UCSD-AML1 (cell line): Measurements from ENCODE around the gene BRD9.
"Not testable (repeated sequence)": the region's sequence is repeated elsewhere in the genome, so short reads cannot be mapped to it uniquely, and the experiment has no call there.

Experiments
- DNase-seq: peaks from one replicate; lab custom pipeline; 2025; ENCODE audit not compliant: unreplicated experiment; lab: John Stamatoyannopoulos, UW

BRD9 gene

DNA sequence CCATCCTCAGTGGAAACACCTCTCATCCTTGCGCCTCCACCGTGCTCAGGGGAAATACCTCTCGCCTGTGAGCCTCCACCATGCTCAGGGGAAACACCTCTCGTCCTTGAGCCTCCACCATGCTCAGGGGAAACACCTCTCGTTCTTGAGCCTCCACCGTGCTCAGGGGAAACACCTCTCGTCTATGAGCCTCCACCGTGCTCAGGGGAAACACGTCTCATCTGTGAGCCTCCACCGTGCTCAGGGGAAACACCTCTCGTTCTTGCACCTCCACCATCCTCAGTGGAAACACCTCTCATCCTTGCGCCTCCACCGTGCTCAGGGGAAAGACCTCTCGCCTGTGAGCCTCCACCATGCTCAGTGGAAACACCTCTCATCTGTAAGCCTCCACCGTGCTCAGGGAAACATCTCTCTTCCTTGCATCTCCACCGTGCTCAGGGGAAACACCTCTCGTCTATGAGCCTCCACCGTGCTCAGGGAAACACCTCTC, 46.0 kb downstream of the BRD9 start:
- DNase-seq: not testable (repeated sequence)

DNA sequence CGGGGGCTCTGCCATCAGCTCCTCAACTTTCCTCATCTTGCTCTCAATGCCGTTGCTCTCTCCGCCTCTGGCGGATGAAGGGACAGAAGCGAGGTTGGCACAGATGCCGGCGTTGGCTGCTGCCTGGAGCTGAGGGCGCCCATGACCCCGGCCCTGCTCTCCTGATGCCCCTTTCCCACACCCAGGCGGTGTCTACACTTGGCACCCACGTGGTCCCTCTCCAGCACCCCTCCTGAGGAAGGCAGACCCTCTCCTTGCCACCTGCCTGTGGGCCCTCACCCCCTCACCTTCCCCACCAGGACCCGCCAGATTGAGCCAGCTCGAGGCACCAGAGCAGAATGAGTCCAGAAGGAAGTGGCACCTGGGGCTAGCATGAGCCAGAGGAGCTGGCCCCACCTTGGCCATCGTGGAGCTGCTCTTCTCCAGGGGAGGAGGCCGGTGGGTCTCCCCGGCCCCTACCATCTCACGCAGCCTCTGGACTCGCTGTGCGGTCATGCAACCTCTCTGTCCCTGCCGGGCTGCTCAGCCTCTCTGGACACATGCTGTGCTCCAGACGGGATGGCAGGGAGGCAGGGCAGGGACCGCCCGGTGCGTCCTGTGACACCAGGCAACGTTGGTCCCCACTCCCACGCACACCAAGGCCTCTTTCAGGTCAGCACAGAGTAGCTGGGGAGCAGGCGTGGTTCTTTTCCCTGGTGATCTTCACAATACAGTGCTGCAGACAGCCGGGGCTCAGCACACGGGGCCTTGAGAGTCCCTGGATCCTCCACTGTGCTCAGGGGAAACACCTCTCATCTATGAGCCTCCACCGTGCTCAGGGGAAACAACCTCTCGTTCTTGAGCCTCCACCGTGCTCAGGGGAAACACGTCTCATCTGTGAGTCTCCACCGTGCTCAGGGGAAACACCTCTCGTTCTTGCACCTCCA, 46.7 kb downstream of the BRD9 start:
- not testable (repeated sequence) for DNase-seq

DNA sequence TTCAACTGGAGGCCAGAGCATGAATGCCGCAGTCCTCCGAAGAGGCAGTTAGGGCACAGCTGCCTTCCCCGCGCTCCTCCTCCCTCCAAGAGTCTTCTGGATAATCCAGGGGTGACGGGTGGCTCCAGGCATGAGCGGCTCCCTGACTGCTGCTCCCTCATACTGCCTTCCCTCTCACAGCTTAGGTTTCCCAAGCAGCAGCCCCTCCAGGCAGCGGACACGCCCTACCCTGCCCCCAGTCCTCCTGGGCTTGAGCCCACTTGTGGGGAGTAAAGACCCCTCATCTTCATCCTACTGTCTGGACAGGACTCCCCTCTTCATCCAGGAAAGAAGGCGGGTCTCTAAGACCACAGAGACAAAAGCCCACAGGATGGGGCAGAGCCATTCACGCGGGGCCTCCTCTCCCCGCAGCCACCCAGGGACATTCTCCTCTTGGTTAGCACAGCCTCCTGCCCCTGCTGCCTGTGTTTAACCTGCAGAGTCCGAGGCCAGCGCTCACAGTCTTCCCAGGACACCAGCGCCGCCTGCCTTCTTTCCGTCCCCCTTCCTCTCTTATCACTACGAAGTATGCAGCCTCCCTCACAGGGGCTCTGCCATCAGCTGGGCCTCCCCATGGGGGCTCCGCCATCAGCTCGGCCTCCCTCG, 47.4 kb downstream of the BRD9 start:
- not testable (repeated sequence) for DNase-seq

DNA sequence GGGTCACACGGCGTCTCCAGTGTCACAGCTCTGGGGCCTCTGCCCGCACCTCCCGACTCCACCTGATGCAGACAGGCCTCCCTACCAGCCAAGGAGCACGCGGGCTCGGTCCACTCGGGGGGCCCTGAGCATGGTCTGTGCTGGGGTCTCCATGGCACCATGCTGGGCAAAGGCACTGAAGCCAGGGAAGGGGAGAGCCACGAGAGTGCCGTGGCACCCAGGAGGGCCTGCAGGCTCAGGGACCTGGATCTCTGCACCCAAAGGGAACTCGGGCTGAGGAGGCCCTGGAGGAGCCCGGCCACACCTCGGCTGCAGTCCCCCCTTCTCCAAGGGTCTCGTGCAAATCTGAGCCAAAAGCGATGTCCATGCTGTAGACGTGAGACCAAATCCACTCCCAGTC, 48.2 kb downstream of the BRD9 start:
- DNase-seq: not testable (repeated sequence)

GRCh38 chr5:843926-844325, 48.7 kb downstream of the BRD9 start:
- not testable (repeated sequence) for DNase-seq

DNA sequence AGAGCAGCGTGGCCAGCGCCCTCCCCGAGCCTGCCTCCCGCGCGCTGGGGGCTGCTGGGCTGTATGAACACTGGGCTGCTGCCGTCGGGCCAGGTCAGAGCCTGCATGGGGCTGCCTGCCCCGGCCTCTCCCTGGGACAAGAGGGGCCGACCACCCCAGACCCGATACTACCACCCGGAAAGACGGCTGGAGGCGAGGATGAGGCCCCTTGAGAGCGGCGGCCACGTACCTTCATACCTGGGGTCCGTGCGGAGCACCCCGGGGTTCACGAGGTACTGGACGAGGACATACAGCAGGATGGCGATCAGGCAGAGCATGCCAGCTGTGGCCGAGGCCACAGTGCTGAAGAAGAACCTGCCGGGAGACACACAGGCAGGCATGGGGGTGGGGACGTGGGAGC, 49.2 kb downstream of the BRD9 start:
- DNase-seq: not testable (repeated sequence)

GRCh38 chr5:842402-843221, 50.0 kb downstream of the BRD9 start:
- not testable (repeated sequence) for DNase-seq

GRCh38 chr5:841531-842401, 50.8 kb downstream of the BRD9 start:
- DNase-seq: not testable (repeated sequence)

GRCh38 chr5:840974-841435, 51.6 kb downstream of the BRD9 start:
- not testable (repeated sequence) for DNase-seq

GRCh38 chr5:840118-840973, 52.3 kb downstream of the BRD9 start:
- DNase-seq: not testable (repeated sequence)

- DNase-seq: not testable (repeated sequence)
These were observed 54.2 kb downstream of the BRD9 start for GRCh38 chr5:838431-838851.

DNA sequence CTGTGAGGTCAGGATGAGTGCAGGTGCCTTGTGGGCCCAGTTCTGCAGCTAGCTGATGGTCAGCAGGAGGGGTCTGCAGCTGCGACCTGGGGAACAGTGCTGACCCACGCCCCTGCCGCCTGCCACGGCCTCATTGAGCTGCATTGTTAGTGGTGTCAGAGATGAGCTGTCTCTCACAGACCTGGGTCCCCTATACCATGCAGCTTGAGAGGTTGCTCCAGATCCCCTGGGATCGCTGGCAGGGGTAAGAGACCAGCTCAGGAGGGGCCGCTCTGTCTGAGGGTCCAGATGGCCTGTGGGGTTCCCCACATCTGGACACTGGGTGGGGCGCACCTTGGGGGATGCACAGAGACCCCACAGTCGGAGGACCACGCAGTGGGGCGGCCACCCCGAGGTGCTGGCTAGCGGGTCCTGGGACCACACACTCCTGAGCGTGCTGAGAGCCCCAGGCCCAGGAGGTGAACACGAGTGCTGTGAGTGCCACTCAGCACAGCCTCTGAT, 54.9 kb downstream of the BRD9 start:
- DNase-seq: not testable (repeated sequence)

- DNase-seq: not testable (repeated sequence)
These were observed 56.5 kb downstream of the BRD9 start for GRCh38 chr5:835933-836612.

- not testable (repeated sequence) for DNase-seq
These were observed 58.6 kb downstream of the BRD9 start for GRCh38 chr5:834013-834412.

DNA sequence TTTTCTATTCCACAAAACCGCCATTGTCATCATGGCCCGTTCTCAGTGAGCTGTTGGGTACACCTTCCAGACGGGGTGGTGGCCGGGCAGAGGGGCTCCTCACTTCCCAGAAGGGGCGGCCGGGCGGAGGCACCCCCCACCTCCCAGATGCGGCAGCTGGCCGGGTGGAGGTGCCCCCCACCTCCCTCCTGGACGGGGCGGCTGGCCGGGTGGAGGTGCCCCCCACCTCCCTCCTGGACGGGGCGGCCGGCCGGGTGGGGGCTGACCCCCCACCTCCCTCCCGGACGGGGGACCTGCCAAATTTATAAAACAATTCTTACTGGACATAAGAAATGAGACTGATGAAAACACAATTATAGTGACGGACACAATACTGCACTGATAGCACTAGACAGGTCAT, 64.4 kb downstream of the BRD9 start:
- DNase-seq: not testable (repeated sequence)

GRCh38 chr5:825544-825943, 67.1 kb downstream of the BRD9 start:
- not testable (repeated sequence) for DNase-seq

DNA sequence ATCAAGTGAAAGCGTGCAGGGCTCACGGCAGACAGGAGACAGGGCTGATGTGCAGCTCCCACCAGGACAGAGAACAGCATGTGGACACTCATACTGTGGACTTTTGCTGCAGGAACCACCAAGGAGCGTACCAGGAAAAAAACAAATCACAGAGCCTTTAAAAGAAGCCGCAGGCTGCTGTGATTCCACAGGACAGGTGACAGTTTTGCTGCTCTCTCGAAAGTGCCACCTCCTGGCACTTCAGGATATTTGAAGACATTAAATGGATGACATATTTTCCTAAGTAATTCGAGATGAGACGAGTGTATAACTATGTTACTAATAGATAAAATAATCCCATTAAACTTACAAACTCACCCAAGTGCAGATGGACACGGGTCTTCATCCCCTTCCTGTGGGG, 71.1 kb downstream of the BRD9 start:
- DNase-seq: no peak

GRCh38 chr5:820245-820644, 72.4 kb downstream of the BRD9 start:
- DNase-seq: no peak
